LNCAP (cell line): ENCODE results near the gene BRCC3.

Source experiments
- TF ChIP-seq, protein P1 (sequence below): fragments of 450-650 bp; IDR thresholded peaks from 2 replicates; pipeline ENCODE4 v1.5.1; 2017; ENCODE audit warnings: mild to moderate bottlenecking

The BRCC3 gene

DNA sequence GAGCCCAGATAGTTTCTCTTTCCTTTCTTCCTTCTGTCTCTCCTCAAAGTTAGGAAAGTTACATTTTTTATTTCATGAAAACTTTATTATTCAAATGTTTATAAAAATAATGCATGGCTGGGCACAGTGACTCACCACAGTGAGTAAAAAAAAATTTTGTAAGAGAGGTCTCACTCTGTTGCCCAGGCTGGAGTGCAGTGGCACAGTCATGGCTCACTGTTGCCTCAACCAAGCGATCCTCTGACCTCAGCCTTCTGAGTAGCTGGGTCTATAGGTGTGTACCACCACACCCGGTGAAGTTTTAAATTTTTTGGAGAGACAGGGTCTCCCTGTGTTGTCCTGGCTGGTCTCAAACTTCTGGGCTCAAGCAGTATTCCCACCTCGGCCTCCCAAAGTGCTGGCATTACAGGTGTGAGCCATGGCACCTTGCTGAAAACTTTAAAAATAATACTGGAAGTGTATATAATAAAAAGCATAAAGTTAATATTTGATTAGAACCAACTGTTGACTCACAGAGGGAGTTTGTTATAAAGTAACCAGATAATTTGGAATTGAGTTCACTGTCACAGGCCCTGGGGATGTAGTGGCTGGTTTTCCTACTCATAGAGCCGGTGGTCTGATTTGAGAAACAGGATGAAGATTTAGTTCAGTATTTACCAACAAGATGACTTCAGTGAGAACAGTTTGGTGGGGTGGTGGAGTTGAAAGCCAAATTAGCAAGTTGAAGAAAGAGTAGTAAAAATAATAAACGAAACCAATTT lies 18.4 kb upstream of the BRCC3 start:
- TF ChIP-seq, protein P1, sequence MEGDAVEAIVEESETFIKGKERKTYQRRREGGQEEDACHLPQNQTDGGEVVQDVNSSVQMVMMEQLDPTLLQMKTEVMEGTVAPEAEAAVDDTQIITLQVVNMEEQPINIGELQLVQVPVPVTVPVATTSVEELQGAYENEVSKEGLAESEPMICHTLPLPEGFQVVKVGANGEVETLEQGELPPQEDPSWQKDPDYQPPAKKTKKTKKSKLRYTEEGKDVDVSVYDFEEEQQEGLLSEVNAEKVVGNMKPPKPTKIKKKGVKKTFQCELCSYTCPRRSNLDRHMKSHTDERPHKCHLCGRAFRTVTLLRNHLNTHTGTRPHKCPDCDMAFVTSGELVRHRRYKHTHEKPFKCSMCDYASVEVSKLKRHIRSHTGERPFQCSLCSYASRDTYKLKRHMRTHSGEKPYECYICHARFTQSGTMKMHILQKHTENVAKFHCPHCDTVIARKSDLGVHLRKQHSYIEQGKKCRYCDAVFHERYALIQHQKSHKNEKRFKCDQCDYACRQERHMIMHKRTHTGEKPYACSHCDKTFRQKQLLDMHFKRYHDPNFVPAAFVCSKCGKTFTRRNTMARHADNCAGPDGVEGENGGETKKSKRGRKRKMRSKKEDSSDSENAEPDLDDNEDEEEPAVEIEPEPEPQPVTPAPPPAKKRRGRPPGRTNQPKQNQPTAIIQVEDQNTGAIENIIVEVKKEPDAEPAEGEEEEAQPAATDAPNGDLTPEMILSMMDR = no peak

DNA sequence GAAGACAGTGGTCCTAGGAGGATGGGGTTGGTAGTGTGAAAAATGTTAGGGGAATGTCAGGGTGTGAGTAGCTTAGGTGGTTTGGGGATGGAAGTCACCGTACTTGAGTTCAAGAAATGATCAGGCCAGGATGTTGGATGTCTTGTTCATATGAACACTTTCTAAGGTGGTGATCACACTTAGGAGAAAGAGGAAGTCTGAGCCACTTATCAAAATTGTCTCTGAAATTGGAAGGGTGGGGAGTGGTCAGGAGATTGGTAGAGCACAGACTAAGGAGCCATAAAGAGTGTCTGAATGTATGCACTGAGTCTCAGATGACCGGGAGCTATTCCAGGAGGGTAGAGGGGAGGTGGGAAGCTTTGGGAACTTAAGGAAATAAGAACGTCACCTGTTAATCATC lies 17.7 kb upstream of the BRCC3 start:
- TF ChIP-seq, protein P1 = no peak

DNA sequence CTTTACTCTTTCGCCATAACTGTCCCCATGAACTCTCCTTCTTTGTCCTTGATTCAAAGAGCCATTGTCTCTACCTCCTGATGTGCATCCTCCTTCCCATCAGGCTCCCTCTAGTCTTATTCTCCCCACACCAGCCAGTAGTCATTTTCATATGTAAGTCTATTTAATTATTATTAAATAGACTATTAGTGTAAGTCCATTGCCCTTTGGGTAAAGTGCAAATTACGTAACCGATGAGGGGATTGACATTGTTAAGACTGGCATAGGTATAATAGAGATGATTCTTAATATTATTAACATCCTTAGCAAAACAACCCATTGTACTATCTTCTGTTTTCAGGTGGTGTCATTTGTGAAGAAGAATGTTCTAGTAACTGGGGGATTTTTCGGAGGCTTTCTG lies 17.1 kb upstream of the BRCC3 start:
- TF ChIP-seq, protein P1 = no peak

DNA sequence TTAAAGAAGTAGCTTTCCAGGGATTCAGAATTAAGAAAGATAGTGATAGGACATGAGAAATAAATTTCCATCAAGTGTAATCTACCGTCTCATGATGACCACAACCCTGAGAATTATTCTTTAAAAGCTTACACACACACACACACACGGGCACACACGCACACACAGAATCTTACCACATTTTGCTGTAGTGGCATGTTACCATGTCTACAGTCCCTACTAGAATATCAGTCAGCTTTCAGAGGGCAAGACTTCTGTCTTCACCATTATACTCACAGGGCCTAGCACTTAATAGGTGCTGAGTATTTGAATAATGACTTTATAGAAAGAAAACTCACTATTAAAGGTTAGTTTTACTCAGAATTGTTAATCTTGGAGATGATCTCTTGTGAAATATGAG lies 15.8 kb upstream of the BRCC3 start:
- TF ChIP-seq, protein P1 = no peak

DNA sequence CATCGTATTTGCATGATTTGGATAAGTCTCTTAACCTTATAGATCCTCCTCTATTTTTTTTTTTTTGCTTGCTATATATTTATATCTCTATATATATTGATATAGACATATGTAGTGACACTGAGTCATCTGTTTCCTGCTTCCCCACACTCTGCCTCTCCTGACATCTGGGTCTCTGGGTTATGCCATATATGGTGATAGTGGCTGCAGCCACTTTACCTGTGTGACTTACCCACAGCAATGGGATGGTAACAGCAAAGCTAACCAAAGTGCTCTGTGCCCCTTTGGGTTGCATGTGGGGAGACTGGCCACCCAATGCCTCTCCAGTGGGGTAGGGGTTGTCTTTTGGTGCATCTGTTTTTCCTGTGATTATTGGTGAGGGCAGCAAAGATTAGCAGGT lies 14.8 kb upstream of the BRCC3 start:
- TF ChIP-seq, protein P1 = no peak

DNA sequence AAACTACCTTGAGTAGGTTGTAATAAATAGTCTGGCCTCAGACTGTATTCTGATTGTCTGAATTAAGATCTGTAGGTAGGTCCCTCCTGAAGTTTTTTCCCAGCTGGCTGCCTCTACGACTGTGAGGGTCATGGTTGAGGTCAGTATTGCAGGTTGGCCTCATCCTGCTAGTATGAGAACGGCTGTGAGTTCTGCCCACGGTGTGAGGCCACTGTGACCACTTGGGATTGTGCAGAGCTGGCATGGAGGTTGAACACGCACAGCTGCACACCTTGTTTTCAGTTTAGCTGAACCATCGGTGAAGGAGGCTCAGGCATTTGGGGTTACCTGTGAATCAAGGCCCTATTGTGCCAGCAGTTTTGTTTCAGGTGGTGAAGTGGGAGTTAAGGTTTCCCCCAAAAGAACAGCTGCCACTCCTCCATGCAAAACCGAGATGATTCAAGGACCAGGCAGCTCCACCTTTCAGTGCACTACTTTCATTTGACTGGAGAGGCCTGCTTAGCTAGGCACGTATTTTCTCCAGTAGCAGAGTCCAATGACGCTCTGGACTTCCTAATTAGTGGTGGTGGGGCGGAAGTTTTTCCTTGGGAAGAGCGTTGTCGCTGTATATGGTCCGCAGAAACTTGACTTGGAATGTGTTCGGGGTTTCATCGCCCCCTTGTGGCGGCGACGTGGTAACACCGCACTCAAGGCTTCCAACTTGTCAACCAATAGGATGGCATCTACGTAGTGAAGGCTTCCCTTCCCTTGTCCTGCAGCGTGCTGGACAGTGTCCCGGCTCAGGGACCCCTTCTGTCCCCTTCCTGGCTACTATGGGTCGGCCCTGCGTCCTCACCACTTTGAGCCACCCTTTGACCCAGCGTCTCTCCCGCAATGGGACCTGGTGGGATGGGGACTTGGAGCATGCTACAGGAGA lies 14.2 kb upstream of the BRCC3 start:
- TF ChIP-seq, protein P1 = peak; percentile 59

DNA sequence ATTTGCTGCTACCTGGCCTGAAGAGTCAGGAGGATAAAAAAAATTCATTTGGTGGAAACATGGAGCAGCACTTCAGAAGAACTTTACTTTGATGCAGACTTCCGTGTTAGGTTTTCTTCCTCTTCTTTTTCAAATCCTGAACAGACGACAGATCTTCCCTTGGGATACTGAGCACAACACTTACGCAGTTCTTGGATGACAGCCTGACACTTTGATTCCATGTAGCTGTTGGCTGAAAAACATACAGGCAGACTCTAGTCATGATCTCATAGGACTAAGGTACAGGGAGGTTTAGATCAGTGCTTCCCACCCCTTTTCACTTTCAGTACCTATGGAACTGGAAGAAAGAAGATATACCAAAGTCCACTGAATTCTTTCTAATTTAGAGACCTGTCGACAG lies 9.5 kb upstream of the BRCC3 start:
- TF ChIP-seq, protein P1 = no peak
